H1 (cell line): Measurements from ENCODE around the gene PPM1M.

Source experiments
- CBX8 ChIP-seq: fragments of 300-800, 300-1000 bp; sonication (generic); IDR thresholded peaks from 2 replicates; pipeline ENCODE4 v1.7.1; 2016; ENCODE audit warnings: low read depth, low read length, borderline replicate concordance
- USF2 ChIP-seq: IDR thresholded peaks from 2 replicates; pipeline ENCODE4 v1.6.1; 2011; ENCODE audit warnings: low read length, improper control_type of control experiment
- TF ChIP-seq, protein P1 (sequence below), 3 experiments: IDR thresholded peaks; 1 replicate in 2 of 3; 2 replicates in 1 of 3; pipeline versions ENCODE4 v1.5.1 to v1.6.1; 2011; ENCODE audit warnings: low read length in 3 of 3, mild to moderate bottlenecking in 3 of 3, inconsistent platforms in 2 of 3, low read depth in 1 of 3, moderate library complexity in 1 of 3; ENCODE audit not compliant: insufficient read depth in 1 of 3; ENCODE audit errors: control extremely low read depth in 1 of 3

DNA sequence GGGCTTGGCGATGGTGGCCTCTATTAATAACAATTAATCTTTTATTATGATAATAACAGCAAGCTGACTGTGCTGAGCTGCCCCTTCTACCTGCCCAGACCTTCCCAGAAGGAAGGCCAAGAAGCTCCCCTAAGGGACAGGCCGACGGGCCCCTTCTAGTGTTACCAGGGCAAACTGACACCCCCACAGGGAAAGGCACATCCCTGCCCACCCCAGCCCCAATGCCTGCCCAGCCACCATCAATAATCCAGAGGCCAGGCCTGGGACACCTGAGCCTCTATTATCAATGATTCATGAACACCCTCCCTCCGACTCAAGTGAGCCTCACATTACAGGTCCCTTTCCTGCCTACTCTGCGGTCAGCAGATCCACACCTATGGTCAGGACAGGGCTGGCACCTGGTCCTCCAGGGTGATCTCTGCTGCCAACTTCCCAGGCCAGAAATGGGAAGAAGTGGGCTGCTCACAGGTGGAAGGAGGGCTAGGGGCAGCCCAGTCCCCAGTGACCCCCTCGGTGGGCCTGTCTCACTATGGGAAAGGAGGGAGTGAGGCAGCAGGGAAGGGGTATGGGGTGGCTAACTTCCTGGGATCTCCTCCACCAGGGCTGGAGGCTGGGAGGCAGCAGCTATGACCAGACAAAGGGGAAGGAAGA is 8.4 kb upstream of the PPM1M start:
- TF ChIP-seq USF2 (no peak), CBX8 (no peak)
- TF ChIP-seq, protein P1, sequence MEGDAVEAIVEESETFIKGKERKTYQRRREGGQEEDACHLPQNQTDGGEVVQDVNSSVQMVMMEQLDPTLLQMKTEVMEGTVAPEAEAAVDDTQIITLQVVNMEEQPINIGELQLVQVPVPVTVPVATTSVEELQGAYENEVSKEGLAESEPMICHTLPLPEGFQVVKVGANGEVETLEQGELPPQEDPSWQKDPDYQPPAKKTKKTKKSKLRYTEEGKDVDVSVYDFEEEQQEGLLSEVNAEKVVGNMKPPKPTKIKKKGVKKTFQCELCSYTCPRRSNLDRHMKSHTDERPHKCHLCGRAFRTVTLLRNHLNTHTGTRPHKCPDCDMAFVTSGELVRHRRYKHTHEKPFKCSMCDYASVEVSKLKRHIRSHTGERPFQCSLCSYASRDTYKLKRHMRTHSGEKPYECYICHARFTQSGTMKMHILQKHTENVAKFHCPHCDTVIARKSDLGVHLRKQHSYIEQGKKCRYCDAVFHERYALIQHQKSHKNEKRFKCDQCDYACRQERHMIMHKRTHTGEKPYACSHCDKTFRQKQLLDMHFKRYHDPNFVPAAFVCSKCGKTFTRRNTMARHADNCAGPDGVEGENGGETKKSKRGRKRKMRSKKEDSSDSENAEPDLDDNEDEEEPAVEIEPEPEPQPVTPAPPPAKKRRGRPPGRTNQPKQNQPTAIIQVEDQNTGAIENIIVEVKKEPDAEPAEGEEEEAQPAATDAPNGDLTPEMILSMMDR (IDR thresholded peaks at IDR 0.05; ENCODE audit: control extremely low read depth in 1 of 3, insufficient read depth in 1 of 3, low read depth in 1 of 3, low read length in 3 of 3), result no peak
